Measurements from ENCODE around the gene WDR70.

WDR70 gene

DNA sequence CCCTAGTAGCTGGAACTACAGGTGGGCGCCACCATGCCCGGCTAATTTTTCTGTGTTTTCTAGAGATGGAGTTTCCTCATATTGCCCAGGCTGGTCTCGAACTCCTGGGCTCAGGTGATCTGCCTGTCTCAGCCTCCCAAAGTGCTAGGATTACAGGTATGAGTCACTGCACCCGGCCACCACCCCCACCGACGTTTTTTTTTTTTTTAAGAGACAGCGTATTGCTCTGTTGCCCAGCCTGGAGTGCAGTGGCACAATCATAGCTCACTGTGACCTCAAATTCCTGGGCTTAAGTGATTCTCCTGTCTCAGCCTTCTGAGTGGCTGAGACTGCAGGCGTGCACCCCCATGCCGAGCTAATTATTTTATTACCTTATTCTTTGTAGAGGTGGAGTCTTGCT is 38.2 kb downstream of the WDR70 start:
- no peaks in the 10 kb centered on the region for H3K27me3 ChIP-seq (replicated peaks; ENCODE audit: control insufficient read depth, insufficient read depth, low read length)
- no peak for DNase-seq (ENCODE audit: extremely low read depth, insufficient read length)

DNA sequence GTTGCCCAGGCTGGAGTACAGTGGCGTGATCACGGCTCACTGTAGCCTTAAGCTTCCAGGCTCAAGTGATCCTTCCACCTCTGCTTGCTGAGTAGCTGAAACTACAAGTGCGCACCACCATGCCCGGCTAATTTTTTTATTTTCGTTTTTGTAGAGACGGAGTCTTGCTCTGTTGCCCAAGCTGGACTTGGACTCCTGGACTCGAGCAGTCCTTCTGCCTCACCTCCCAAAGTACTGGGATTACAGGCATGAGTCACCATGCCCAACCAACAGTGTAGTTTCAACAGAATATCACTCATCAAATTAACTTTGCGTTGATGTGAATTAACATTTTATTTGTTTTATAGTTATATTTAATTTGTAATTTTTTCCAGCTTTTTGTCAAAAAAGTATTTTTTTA is 45.3 kb downstream of the WDR70 start:
- no peak for DNase-seq (ENCODE audit: extremely low read depth, insufficient read length)

More for the DNA sequence above, 38.2 kb downstream of the WDR70 start:
- Histone ChIP-seq H3K36me3 (ENCODE audit: control insufficient read depth, insufficient read depth, low read length) (peaks cover 2% of the 10 kb centered on the region; the same call in 1 of the 2 replicates), H3K4me3 (replicated peaks; ENCODE audit: low read depth, low read length) (no peak overlapping the region)
- TF ChIP-seq, protein P1, sequence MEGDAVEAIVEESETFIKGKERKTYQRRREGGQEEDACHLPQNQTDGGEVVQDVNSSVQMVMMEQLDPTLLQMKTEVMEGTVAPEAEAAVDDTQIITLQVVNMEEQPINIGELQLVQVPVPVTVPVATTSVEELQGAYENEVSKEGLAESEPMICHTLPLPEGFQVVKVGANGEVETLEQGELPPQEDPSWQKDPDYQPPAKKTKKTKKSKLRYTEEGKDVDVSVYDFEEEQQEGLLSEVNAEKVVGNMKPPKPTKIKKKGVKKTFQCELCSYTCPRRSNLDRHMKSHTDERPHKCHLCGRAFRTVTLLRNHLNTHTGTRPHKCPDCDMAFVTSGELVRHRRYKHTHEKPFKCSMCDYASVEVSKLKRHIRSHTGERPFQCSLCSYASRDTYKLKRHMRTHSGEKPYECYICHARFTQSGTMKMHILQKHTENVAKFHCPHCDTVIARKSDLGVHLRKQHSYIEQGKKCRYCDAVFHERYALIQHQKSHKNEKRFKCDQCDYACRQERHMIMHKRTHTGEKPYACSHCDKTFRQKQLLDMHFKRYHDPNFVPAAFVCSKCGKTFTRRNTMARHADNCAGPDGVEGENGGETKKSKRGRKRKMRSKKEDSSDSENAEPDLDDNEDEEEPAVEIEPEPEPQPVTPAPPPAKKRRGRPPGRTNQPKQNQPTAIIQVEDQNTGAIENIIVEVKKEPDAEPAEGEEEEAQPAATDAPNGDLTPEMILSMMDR (IDR thresholded peaks at IDR 0.05; ENCODE audit: insufficient read depth, low read length, poor library complexity, severe bottlenecking) = no peak

DNA sequence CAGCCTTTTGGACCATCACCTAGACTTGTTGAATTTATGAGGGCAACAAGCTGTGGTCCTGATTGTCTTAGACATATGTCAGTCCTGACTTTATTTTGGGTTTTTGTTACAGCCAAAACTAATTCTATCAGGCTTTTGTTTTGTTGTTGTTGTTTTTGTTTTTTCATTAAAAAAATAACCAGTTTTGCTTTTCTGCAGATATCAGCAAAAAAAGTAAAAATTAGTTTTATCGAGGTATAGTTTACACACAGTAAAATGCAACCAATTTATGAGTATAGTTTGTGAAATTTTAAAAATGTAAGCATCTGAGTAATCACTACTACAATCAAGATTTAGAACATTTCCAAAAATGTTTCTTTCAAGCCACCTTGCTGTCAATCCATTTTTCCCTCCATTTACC is 48.9 kb downstream of the WDR70 start:
- TF ChIP-seq, protein P1 (IDR thresholded peaks at IDR 0.05; ENCODE audit: insufficient read depth, low read length, poor library complexity, severe bottlenecking) = no peak
- H3K36me3 ChIP-seq (ENCODE audit: control insufficient read depth, insufficient read depth, low read length) = no peaks in the 10 kb centered on the region; the same call in 1 of the 2 replicates
- H3K27me3 ChIP-seq (replicated peaks; ENCODE audit: control insufficient read depth, insufficient read depth, low read length) = no peaks in the 10 kb centered on the region
- DNase-seq (ENCODE audit: extremely low read depth, insufficient read length) = no peak
- H3K4me3 ChIP-seq (replicated peaks; ENCODE audit: low read depth, low read length) = no peak overlapping the region

More for the DNA sequence above, 45.3 kb downstream of the WDR70 start:
- no peaks in the 10 kb centered on the region; the same call in 1 of the 2 replicates for H3K36me3 ChIP-seq (ENCODE audit: control insufficient read depth, insufficient read depth, low read length)
- TF ChIP-seq, protein P1 (IDR thresholded peaks at IDR 0.05; ENCODE audit: insufficient read depth, low read length, poor library complexity, severe bottlenecking) = no peak
- H3K4me3 ChIP-seq (replicated peaks; ENCODE audit: low read depth, low read length) = no peak overlapping the region
- H3K27me3 ChIP-seq (replicated peaks; ENCODE audit: control insufficient read depth, insufficient read depth, low read length) = no peaks in the 10 kb centered on the region

DNA sequence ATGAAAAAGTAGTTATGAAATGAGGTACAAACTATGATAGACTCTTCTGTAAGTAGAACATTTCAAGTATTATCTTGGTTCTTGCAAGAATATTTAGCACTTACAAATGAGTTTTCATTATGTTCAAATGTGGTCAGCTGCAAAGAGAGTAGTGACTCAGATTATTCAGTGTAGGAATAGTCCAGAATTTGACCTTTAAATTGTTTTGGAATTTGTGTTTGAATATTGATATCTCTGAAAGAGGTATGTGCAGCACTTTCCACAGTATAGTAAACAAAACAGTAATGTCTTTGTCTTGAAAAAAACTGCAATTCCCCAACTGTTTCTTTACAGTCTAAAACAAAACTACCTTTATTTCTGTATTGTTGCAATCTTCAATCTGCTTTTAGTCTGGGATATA is 56.1 kb downstream of the WDR70 start:
- TF ChIP-seq, protein P1 (IDR thresholded peaks at IDR 0.05; ENCODE audit: insufficient read depth, low read length, poor library complexity, severe bottlenecking) = no peak
- no peak overlapping the region for H3K4me3 ChIP-seq (replicated peaks; ENCODE audit: low read depth, low read length)
- no peak for DNase-seq (ENCODE audit: extremely low read depth, insufficient read length)

DNA sequence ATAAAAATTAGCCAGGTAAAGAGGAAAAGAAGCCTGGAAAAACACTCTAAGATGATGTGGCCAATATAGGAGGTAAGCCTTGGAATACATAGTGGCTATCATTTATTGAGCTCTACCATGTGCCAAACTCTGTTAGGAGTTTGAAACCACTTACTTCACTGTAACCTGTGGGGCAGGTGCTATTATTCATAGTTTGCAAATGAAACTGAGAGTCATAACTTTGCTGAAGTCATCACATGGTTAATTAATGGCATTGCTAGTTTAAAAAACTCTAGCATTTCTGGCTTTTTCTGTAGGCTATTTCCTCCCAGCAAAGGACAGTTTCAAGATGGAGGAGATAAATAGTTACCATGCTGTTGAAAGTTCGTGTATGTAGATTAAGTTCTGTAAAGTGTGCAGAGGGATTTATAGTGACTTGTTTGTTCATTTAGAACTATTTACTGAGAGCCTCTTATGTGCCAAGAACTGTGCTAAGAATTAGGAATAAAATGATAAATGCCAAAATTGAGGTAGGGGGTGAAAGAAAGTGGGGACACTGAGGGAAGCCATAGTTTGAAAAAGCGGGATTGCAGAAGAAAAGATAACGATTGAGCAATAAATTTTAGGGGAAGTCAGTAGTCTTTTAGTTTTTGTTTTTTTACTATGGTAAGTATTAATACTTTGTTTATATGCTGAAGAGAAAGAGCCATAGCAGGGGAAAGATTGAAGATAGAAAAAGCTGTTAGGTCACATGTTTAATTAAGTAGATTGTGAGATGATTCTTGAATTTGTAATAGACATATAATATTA is 57.2 kb downstream of the WDR70 start:
- H3K27me3 ChIP-seq (replicated peaks; ENCODE audit: control insufficient read depth, insufficient read depth, low read length) = no peaks in the 10 kb centered on the region
- H3K36me3 ChIP-seq (ENCODE audit: control insufficient read depth, insufficient read depth, low read length) = no peaks in the 10 kb centered on the region; the same call in 1 of the 2 replicates
- TF ChIP-seq, protein P1 (IDR thresholded peaks at IDR 0.05; ENCODE audit: insufficient read depth, low read length, poor library complexity, severe bottlenecking) = no peak
- H3K4me3 ChIP-seq (replicated peaks; ENCODE audit: low read depth, low read length) = no peak overlapping the region
- peak; percentile 6 for DNase-seq (ENCODE audit: extremely low read depth, insufficient read length)

More for the DNA sequence above, 56.1 kb downstream of the WDR70 start:
- H3K27me3 ChIP-seq (replicated peaks; ENCODE audit: control insufficient read depth, insufficient read depth, low read length) = no peaks in the 10 kb centered on the region
- H3K36me3 ChIP-seq (ENCODE audit: control insufficient read depth, insufficient read depth, low read length) = no peaks in the 10 kb centered on the region; the same call in 1 of the 2 replicates
